Measurements from ENCODE around the gene GIPC3. TPM values are rescaled to one million over a fixed set of nuclear protein-coding genes. Genes with fewer than 3 reads are reported as not detected.
"Not testable (repeated sequence)": the region's sequence is repeated elsewhere in the genome, so short reads cannot be mapped to it uniquely, and the experiment has no call there.

The GIPC3 gene
- polyA plus RNA-seq, 12 donors = 1.1 to 3.2 (median 1.5) TPM; not detected in 2

GRCh38 chr19:3615524-3616135, 30.4 kb downstream of the GIPC3 start:
- DNase-seq = no peak

DNA sequence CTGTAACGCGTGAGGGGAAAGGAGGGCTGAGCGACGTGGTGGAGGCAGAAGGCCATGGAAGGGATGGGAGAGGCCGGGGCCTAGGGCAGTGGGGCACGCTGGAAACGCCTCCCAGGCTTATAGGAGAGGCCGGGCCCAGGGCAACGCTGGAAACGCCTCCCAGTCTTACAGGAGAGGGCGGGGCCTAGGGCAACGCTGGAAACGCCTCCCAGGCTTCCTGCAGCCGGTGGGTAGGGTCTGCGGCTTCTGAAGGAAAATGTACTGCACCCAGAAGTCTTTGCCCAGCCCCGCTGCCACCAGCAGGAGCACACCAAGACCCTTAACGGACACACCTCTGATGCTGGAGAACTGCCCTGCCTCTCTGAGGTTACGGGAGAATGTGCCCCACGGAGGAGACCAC, 32.2 kb downstream of the GIPC3 start:
- no peak for DNase-seq

DNA sequence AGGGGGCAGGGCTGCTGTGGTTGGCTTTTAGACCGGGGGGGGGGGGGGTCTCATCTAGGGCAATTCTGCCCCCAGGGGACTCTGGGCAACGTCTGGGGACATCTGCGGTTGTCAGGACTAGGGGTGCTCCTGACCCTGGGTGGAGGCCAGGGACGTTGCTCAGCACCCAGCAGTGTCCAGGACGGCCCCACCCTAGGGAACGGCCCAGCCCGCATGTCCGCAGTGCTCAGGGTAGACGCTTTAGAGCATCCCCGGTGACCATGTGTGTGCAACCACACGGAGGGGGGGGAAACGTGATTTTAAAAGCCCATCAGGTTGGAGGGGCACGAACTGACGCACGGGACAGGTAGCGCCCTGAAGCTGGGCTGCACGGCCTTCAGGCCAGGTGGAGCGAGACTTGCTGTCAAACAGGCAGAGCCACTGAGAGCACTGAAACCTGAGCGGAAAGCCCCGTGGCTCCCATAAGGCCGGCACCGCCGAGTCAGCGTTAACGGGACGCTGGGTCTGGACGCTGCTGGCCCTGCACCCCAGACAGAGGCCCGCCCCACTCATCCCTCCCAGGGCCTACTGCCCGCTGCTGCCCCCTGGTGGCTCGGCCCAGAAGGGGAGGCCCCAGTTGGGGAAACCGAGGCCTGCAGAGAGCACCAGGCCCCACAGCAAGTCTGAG, 33.0 kb downstream of the GIPC3 start:
- DNase-seq = peak; percentile 61

DNA sequence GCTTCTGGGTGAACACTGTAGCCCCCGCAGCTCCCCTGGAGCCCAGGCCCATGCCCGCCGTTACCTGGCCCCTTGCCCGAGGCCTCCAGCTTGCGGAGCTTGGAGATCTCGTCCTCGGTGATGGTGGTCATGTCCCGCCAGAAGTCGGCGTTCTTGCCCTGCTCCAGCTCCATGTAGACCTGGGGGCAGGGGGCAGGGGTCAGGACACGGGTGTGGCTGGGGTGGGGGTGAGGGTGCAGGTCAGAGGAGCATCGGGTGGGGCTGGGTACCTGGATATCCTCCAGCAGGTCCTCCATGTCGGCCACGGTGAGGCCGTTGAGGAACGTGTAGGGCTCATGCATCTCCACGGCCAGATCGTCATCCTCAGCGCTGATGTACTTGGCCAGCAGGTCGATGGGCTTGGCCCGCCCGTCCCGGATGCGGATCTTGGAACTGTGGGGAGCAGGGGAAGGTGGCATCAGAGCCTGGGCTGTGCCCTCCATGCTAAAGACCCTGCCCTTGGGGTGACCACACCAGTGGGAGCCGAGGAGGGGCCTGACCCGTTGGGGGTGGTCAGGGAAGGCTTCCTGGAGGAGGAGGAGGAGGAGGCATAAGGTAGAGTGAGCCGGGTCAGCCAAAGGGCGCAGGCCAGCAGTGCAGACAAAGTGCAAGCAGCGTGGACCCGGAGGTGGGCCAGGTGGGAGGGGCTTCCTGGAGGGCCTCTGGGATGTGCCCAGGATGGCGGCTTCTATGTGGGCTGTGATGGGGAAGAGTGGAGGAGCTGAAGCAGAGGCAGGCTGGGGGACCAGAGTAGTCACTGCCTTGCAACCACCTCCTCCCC, 33.7 kb downstream of the GIPC3 start:
- no peak for DNase-seq

- no peak for DNase-seq
These were observed 34.3 kb downstream of the GIPC3 start for GRCh38 chr19:3619631-3620012.

DNA sequence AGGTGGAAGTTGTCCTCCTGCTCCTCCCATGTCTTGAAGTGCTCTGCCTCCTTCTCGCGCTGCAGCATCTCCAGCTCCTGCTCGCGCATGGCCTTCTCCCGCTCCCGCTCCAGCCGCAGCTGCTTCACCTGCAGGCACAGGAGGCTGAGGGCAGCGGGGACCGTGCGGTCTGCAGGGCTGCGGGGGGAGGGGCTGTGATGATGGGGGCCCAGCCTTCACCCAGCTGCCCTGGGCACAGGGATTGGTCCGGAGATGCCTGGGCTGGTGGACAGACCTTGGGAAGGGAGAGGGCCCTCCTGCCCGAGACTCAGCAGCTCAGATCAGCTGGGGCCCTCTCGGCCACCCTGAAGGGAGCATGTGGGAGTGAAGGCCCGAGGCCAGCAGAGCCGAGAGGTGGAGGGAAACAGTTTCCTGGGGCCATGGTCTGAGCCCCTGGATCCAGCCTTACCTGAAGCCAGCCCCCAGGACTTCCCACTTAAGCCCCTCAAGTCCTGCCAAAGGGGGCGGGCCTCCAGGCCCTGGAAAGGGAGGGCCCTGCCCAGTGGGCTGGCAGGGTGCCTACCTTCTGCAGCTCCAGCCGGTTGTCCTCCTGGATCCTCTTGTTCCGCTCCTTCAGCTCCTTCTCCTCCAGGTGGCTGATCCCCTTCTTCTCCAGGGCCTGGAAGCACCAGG, 35.0 kb downstream of the GIPC3 start:
- DNase-seq = no peak

GRCh38 chr19:3620817-3621547, 35.7 kb downstream of the GIPC3 start:
- DNase-seq = no peak

DNA sequence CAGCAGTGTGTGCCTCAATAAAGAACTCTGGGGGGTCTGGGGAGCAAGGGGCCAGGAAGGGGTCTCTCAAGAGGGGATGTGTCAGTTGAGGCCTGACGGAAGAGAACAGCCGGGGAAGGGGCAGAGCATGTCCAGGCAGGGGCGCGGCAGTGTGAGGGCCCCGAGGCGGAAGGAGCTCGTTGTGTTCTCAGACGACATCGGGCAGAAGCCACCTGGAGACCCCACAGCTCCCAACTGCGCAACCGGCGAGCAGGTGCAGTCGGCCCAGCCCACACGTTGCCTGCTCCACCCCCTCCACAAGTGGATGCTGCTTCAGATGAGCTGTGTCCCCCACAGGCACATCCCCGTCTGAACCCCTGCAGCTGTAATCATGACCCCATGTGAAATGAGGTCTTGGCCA, 36.4 kb downstream of the GIPC3 start:
- DNase-seq = no peak

- DNase-seq = no peak
These were observed 36.9 kb downstream of the GIPC3 start for GRCh38 chr19:3622224-3622623.

- no peak for DNase-seq
These were observed 38.4 kb downstream of the GIPC3 start for GRCh38 chr19:3623716-3624115.

DNA sequence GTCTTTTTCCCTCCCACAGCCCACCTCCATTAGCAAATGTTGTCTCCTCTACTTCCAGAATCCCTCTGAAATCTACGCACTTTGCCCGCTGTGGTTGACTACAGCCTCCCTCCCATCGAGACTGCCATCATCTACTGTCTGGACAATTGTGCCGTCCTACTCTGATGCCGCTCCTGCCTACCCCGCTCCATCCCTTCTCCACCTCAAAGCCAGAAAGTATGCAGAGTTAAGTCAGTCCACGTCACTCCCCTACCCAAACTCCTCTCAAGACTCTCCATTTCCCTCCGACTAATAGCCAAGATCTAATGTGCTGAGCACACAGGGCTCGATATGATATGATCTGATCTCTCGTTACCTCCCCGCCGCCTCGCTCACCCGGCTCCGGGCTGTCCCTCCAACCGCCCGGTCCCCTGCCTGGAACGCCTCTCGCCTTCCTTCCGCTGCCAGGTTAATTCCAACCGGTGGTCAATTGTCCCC, 40.8 kb downstream of the GIPC3 start:
- no peak for DNase-seq

DNA sequence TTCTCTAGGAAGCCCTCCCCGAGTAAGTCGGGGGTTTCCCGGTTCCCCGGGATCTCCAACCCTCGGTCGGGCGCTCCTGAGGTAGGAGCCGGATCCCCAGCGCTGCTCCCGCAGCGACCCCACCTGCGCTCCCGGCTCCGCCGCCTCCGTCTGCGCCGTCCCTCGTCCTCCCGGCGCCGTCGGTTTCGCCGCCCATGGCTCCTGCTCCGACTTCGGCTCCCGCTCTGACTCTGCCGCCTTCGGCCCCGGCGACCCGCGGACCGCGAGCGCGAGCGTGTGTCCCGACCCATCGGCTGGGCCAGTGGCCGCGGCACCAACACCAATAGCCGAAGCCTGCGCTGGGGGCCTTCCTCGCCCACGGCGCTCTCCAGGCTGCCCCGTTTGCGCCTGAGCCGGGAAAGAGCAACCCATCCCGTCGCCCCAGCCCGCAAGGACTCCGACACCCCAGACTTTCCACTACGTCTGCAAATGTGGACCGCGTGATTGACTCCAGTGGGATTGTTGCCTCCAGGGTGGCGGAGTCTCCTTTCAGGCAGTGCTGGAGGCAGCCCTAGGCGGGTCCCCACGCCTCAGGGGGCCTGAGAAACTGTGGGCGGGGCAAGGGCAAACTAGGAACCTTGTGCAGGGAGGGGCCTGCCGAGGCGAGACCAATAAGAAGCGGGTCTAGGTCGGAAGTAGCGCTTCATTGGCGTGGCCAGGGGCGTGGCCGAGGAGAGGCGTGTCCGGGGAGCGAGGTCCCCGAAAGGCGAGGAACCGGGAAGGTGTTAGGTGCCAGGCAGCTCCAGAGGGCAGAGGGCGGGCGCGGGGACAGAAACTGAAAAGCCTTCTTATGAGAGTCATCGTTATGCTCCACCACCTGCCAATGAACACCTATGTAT, 41.4 kb downstream of the GIPC3 start, which contains the start of gene CACTIN:
TSS of gene CACTIN (minus strand) at position 318 of the 878 bp plus-strand sequence. CDS start at position 290, 28 bp downstream.
- DNase-seq = peak; percentile 97

- DNase-seq = no peak
These were observed 42.1 kb downstream of the GIPC3 start for GRCh38 chr19:3627351-3627723.

GRCh38 chr19:3628766-3629165, 43.5 kb downstream of the GIPC3 start:
- DNase-seq = not testable (repeated sequence)

GRCh38 chr19:3631053-3631861, 46.0 kb downstream of the GIPC3 start:
- no peak for DNase-seq

DNA sequence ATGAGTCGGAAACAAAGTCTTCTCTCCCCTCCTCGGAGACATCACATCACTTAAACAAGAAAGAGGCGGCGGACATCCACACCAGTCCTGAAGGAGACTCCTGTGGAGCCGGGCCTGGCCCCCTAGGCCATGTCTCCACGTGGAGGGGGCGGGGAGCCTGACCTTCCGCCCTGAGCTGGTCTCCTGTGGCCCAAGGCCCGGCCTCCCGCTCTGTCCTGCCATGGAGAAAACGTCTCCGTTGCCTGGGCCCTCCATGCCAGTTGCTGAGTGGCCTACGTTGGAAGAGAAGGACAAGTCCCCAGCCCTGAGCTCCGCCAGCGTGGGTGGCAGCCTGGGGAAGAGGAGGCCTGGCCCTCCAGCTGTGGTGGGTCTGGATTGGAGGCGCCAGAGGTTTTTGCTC, 46.8 kb downstream of the GIPC3 start:
- DNase-seq = no peak

GRCh38 chr19:3632739-3633558, 47.7 kb downstream of the GIPC3 start:
- DNase-seq = no peak

GRCh38 chr19:3633559-3633988, 48.3 kb downstream of the GIPC3 start:
- no peak for DNase-seq
